ENCODE results near the gene ANAPC13. TPM values are rescaled to one million over a fixed set of nuclear protein-coding genes. Genes with fewer than 3 reads are reported as not detected.

The ANAPC13 gene, protein sequence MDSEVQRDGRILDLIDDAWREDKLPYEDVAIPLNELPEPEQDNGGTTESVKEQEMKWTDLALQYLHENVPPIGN
- total RNA-seq: 10 to 100 TPM; 38.7 to 40.5 TPM
- polyA plus RNA-seq: 10 to 100 TPM; 52.0 to 86.1 TPM
- long read RNA-seq, donor 1, transcript ANAPC13-206 (3 exons, 1,420 nt): minor isoform, 6 of 121 reads
- long read RNA-seq, donor 1, transcript ANAPC13-204 (3 exons, 1,840 nt): minor isoform, 43 of 121 reads
- long read RNA-seq, donor 1, transcript ANAPC13-201 (3 exons, 1,209 nt): major isoform, 66 of 121 reads
- long read RNA-seq, donor 1, partial matches to known transcripts: 0 of 121 reads
- long read RNA-seq, donor 1, other reads (novel, unspliced or antisense): 2 of 121 reads
- long read RNA-seq, donor 2, transcript ANAPC13-201 (3 exons, 1,209 nt): major isoform, 13 of 18 reads
- long read RNA-seq, donor 2, partial matches to known transcripts: 0 of 18 reads
- long read RNA-seq, donor 2, other reads (novel, unspliced or antisense): 1 of 18 reads

DNA sequence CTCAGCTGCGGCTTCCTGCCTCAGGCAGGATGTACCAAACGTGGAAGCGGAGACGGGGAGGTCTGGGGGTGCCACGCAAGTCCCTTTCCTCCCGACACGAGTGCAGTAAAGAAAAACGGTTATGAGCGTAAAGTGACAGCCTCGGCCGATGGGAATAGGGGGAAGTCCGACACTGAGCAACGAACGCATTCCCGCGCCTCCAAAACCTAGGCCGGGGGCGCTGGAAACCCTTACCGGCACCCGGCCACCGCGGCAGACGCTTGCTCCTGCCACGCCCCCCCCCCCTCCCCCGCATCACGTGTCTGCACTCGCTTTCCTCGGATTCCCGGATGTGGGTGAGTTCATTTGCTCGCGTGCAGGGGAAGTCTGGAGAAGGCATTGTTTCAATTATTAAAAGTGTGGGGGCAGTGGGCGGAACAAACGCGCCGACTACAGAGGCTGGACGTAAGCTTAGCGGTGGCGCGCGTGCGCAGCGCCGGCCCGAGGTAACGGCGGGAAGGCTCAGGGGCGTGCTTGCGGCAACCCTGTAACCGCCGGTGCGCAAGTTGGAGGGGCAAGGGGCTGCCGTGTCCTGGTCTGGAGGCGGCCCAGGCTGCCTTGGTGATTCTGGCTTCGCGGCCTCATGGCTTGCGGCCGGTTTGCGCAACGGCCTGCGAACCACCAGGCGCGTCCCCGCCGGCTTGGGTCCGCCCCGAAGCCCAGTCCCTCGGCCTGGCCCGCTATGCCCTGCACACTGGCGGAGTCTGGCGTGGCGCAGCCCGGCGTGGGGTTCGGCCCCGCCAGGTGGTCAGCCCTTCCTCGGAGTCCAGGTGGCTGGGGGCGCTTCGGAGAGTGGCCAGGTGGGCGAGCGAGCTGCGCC is at the start of gene ANAPC13, which contains the start of gene CEP63:
Gene ANAPC13, minus strand, starts transcription at position 268 of the 859 bp plus-strand sequence. CDS start 3,081 bp downstream, outside the sequence.
Gene CEP63, plus strand, starts transcription at position 340 of the 859 bp plus-strand sequence. CDS start 9,264 bp downstream, outside the sequence.
- Histone ChIP-seq H3K27me3 (ENCODE audit: control insufficient read depth in 1 of 2, insufficient read depth in 2 of 2, low read length in 1 of 2) (no peaks in the 10 kb centered on the region), H3K27ac (ENCODE audit: low read depth in 1 of 2, low read length in 2 of 2) (peak within 1 kb of the TSS; percentile 89 to 97), H3K4me3 (ENCODE audit: low read length in 2 of 2) (peak within 1 kb of the TSS; percentile 72 to 87), H3K36me3 (ENCODE audit: control insufficient read depth in 1 of 2, insufficient read depth in 2 of 2, low read length in 1 of 2) (no peaks in the 10 kb centered on the region), H3K4me1 (ENCODE audit: control insufficient read depth in 1 of 2, insufficient read depth in 2 of 2, low read length in 2 of 2) (peaks cover 0 to 2% of the 10 kb centered on the region in 2 donors), H3K9me3 (ENCODE audit: control insufficient read depth, low read length) (no peaks in the 10 kb centered on the region)
- DNase-seq (peak; percentile 94 to 96), ATAC-seq (ENCODE audit: low FRiP score) (peak; percentile 97)
- 0% methylated on average over 74 to 81 of the region's 81 CpGs for WGBS, 2 donors
- intact Hi-C loops (cut with DNase I): loop anchor here in 1 of 2 donors (1.0 kb wide), 1 partner anchor 22 kb away; no protein-coding TSS in a partner anchor

DNA sequence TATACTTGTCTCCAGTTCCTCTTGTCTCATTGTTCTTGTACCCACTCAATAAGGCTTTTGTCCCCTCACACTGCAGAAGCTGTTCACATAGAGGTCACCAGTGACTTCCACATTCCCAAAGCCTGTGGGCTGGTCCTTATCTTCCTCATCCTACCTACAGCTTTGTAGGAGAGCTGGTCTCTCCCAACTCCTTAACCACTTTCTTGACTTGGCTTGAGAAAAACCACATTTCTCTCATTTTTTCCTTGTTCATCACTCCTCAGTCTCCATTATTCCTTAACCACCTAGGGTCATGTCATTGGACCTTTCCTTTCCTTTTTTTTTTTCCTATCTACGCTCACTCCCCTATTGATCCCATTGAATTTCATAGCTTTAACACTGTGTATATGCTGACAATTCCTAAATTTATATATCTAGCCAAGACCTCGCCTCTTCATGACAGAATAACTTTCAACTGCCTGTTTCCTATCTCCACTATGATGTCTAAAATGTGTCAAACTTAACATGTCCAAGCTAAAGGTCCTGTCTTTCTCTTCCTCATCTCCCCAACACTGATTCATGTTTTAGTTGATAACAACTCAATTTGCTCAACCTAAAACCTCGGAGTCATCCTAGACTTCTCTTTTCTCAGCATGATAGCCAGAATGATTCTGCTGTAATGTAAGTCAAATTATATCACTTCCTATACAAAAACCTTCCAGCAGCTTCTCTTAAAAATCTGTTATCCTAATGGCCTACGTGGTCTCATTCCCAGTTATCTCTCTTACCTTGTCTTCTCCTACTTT is 49.6 kb upstream of the ANAPC13 start:
- WGBS, 2 donors: 94 to 96% methylated on average over 4 of the region's 4 CpGs
- no peak for ATAC-seq (ENCODE audit: low FRiP score)
- Histone ChIP-seq H3K27ac (ENCODE audit: low read depth in 1 of 2, low read length in 2 of 2) (no peak overlapping the region), H3K4me1 (ENCODE audit: control insufficient read depth in 1 of 2, insufficient read depth in 2 of 2, low read length in 2 of 2) (no peaks in the 10 kb centered on the region), H3K27me3 (ENCODE audit: control insufficient read depth in 1 of 2, insufficient read depth in 2 of 2, low read length in 1 of 2) (no peaks in the 10 kb centered on the region), H3K4me3 (ENCODE audit: low read length in 2 of 2) (no peak overlapping the region), H3K9me3 (ENCODE audit: control insufficient read depth, low read length) (no peaks in the 10 kb centered on the region), H3K36me3 (ENCODE audit: control insufficient read depth in 1 of 2, insufficient read depth in 2 of 2, low read length in 1 of 2) (peaks cover 0 to 5% of the 10 kb centered on the region in 2 donors)
- DNase-seq: no peak
- intact Hi-C loops (cut with DNase I): no loop called here

GRCh38 chr3:134533493-134533892 is 47.7 kb upstream of the ANAPC13 start:
- H3K4me1 ChIP-seq (ENCODE audit: control insufficient read depth in 1 of 2, insufficient read depth in 2 of 2, low read length in 2 of 2): no peaks in the 10 kb centered on the region
- H3K9me3 ChIP-seq (ENCODE audit: control insufficient read depth, low read length): no peaks in the 10 kb centered on the region
- 79 to 90% methylated on average over 1 of the region's 1 CpG for WGBS, 2 donors
- DNase-seq: no peak
- intact Hi-C loops (cut with DNase I): no loop called here
- ATAC-seq (ENCODE audit: low FRiP score): no peak
- no peak overlapping the region for H3K4me3 ChIP-seq (ENCODE audit: low read length in 2 of 2)
- no peaks in the 10 kb centered on the region for H3K27me3 ChIP-seq (ENCODE audit: control insufficient read depth in 1 of 2, insufficient read depth in 2 of 2, low read length in 1 of 2)
- H3K36me3 ChIP-seq (ENCODE audit: control insufficient read depth in 1 of 2, insufficient read depth in 2 of 2, low read length in 1 of 2): peaks cover 0 to 5% of the 10 kb centered on the region in 2 donors
- H3K27ac ChIP-seq (ENCODE audit: low read depth in 1 of 2, low read length in 2 of 2): no peak overlapping the region

GRCh38 chr3:134527538-134528186 is 41.9 kb upstream of the ANAPC13 start:
- no peaks in the 10 kb centered on the region for H3K36me3 ChIP-seq (ENCODE audit: control insufficient read depth in 1 of 2, insufficient read depth in 2 of 2, low read length in 1 of 2)
- WGBS, 2 donors: 97% methylated on average over 7 of the region's 7 CpGs
- DNase-seq (no peak), ATAC-seq (ENCODE audit: low FRiP score) (no peak)
- intact Hi-C loops (cut with DNase I): no loop called here
- H3K27me3 ChIP-seq (ENCODE audit: control insufficient read depth in 1 of 2, insufficient read depth in 2 of 2, low read length in 1 of 2): no peaks in the 10 kb centered on the region
- no peaks in the 10 kb centered on the region for H3K9me3 ChIP-seq (ENCODE audit: control insufficient read depth, low read length)
- H3K27ac ChIP-seq (ENCODE audit: low read depth in 1 of 2, low read length in 2 of 2): no peak overlapping the region
- no peaks in the 10 kb centered on the region for H3K4me1 ChIP-seq (ENCODE audit: control insufficient read depth in 1 of 2, insufficient read depth in 2 of 2, low read length in 2 of 2)
- H3K4me3 ChIP-seq (ENCODE audit: low read length in 2 of 2): no peak overlapping the region

- 93 to 95% methylated on average over 4 of the region's 4 CpGs for WGBS, 2 donors
- no peaks in the 10 kb centered on the region for H3K27me3 ChIP-seq (ENCODE audit: control insufficient read depth in 1 of 2, insufficient read depth in 2 of 2, low read length in 1 of 2)
- no peaks in the 10 kb centered on the region for H3K4me1 ChIP-seq (ENCODE audit: control insufficient read depth in 1 of 2, insufficient read depth in 2 of 2, low read length in 2 of 2)
- DNase-seq: no peak
- H3K4me3 ChIP-seq (ENCODE audit: low read length in 2 of 2): no peak overlapping the region
- intact Hi-C loops (cut with DNase I): no loop called here
- peaks cover 2% of the 10 kb centered on the region for H3K9me3 ChIP-seq (ENCODE audit: control insufficient read depth, low read length)
- no peak overlapping the region for H3K27ac ChIP-seq (ENCODE audit: low read depth in 1 of 2, low read length in 2 of 2)
- no peaks in the 10 kb centered on the region for H3K36me3 ChIP-seq (ENCODE audit: control insufficient read depth in 1 of 2, insufficient read depth in 2 of 2, low read length in 1 of 2)
- ATAC-seq (ENCODE audit: low FRiP score): no peak
Measured at GRCh38 chr3:134527037-134527436, 41.3 kb upstream of the ANAPC13 start.

DNA sequence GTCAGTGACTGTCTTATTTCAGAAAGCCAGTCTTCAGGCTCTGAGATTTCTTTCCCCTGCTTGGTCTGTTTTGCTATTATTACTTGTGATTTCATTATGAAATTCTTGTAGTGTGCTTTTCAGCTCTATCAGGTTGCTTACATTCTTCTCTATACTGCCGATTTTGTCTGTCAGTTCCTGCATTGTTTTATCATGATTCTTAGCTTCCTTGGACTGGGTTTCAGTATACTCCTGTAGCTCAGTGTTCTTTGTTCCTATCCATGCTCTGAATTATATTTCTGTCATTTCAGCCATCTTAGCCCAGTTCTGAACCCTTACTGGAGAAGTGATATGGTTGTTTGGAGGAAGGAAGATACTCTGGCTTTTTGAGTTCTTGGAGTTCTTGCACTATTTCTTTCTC is 40.5 kb upstream of the ANAPC13 start:
- no peak overlapping the region for H3K4me3 ChIP-seq (ENCODE audit: low read length in 2 of 2)
- peaks cover 2% of the 10 kb centered on the region for H3K9me3 ChIP-seq (ENCODE audit: control insufficient read depth, low read length)
- WGBS, 2 donors: 85 to 93% methylated on average over 1 of the region's 1 CpG
- intact Hi-C loops (cut with DNase I): no loop called here
- ATAC-seq (ENCODE audit: low FRiP score): no peak
- H3K36me3 ChIP-seq (ENCODE audit: control insufficient read depth in 1 of 2, insufficient read depth in 2 of 2, low read length in 1 of 2): no peaks in the 10 kb centered on the region
- no peak overlapping the region for H3K27ac ChIP-seq (ENCODE audit: low read depth in 1 of 2, low read length in 2 of 2)
- no peaks in the 10 kb centered on the region for H3K27me3 ChIP-seq (ENCODE audit: control insufficient read depth in 1 of 2, insufficient read depth in 2 of 2, low read length in 1 of 2)
- no peak for DNase-seq
- no peaks in the 10 kb centered on the region for H3K4me1 ChIP-seq (ENCODE audit: control insufficient read depth in 1 of 2, insufficient read depth in 2 of 2, low read length in 2 of 2)

GRCh38 chr3:134525293-134525692 is 39.5 kb upstream of the ANAPC13 start:
- no peak overlapping the region for H3K27ac ChIP-seq (ENCODE audit: low read depth in 1 of 2, low read length in 2 of 2)
- no peak overlapping the region for H3K4me3 ChIP-seq (ENCODE audit: low read length in 2 of 2)
- peaks cover 2% of the 10 kb centered on the region for H3K9me3 ChIP-seq (ENCODE audit: control insufficient read depth, low read length)
- no peaks in the 10 kb centered on the region for H3K36me3 ChIP-seq (ENCODE audit: control insufficient read depth in 1 of 2, insufficient read depth in 2 of 2, low read length in 1 of 2)
- no peaks in the 10 kb centered on the region for H3K4me1 ChIP-seq (ENCODE audit: control insufficient read depth in 1 of 2, insufficient read depth in 2 of 2, low read length in 2 of 2)
- ATAC-seq (ENCODE audit: low FRiP score) (no peak), DNase-seq (no peak)
- intact Hi-C loops (cut with DNase I): no loop called here
- no peaks in the 10 kb centered on the region for H3K27me3 ChIP-seq (ENCODE audit: control insufficient read depth in 1 of 2, insufficient read depth in 2 of 2, low read length in 1 of 2)

DNA sequence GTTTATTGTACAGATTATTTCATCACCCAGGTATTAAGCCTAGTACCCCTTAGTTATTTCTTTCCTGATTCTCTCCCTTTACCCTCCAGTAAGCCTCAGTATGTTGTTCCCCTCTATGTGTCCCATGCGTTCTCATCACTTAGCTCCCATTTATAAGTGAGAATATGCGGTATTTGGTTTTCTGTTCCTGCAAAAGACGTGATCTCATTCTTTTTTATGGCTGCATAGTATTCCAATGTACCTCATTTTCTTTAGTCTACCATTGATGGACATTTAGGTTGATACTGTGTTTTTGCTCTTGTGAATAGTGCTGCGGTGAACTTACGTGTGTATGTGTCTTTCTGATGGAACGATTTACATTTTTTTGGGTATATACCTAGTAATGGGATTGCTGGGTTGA is 36.8 kb upstream of the ANAPC13 start:
- ATAC-seq (ENCODE audit: low FRiP score): no peak
- Histone ChIP-seq H3K36me3 (ENCODE audit: control insufficient read depth in 1 of 2, insufficient read depth in 2 of 2, low read length in 1 of 2) (no peaks in the 10 kb centered on the region), H3K4me1 (ENCODE audit: control insufficient read depth in 1 of 2, insufficient read depth in 2 of 2, low read length in 2 of 2) (no peaks in the 10 kb centered on the region), H3K27me3 (ENCODE audit: control insufficient read depth in 1 of 2, insufficient read depth in 2 of 2, low read length in 1 of 2) (no peaks in the 10 kb centered on the region), H3K27ac (ENCODE audit: low read depth in 1 of 2, low read length in 2 of 2) (no peak overlapping the region), H3K4me3 (ENCODE audit: low read length in 2 of 2) (no peak overlapping the region), H3K9me3 (ENCODE audit: control insufficient read depth, low read length) (peaks cover 2% of the 10 kb centered on the region)
- intact Hi-C loops (cut with DNase I): no loop called here
- WGBS, 2 donors: 97 to 98% methylated on average over 6 of the region's 6 CpGs
- DNase-seq: no peak

Measured in aorta (tissue), 5 donors.